Activated CD8-positive, alpha-beta T cell treated with anti-CD3 and anti-CD28 coated beads for 36 hours (primary cell): ENCODE data around the gene CEACAM6. TPM values are rescaled to one million over a fixed set of nuclear protein-coding genes. Genes with fewer than 3 reads are reported as not detected.
A peak's percentile ranks its signal among the peaks of the same experiment; 100 is the strongest.

ENCODE experiments used
- ATAC-seq: fragments of 200-7000 bp; cut with Tn5 transposase; one replicate; pipeline ENCODE4 v1.10.0; 2021; ENCODE audit warnings: mild to moderate bottlenecking, moderate library complexity
- CTCF ChIA-PET: fragments of 350-600 bp; sonication (Branson Sonifier 250); formaldehyde crosslinking; loops from one replicate; lab custom pipeline; 2021; ENCODE audit warnings: antibody characterized with exemption; lab: Charles Lee
- POLR2A ChIA-PET: fragments of 350-600 bp; sonication (Branson Sonifier 250); formaldehyde crosslinking; loops from one replicate; lab custom pipeline; 2021; ENCODE audit warnings: antibody characterized with exemption; lab: Charles Lee
- DNase-seq: peaks from one replicate; pipeline ENCODE4 v3.0.0-alpha.2; 2020
- H3K27ac Mint-ChIP-seq: one replicate; pipeline ENCODE4 v1.8.0; 2021; ENCODE audit warnings: mild to moderate bottlenecking, mixed read lengths
- H3K27me3 Mint-ChIP-seq: one replicate; pipeline ENCODE4 v1.8.0; 2021; ENCODE audit warnings: mixed read lengths
- H3K36me3 Mint-ChIP-seq: one replicate; pipeline ENCODE4 v1.8.0; 2021; ENCODE audit warnings: low read depth, mixed read lengths
- H3K4me1 Mint-ChIP-seq: one replicate; pipeline ENCODE4 v1.8.0; 2021; ENCODE audit warnings: low read depth, mixed read lengths
- H3K4me3 Mint-ChIP-seq: one replicate; pipeline ENCODE4 v1.8.0; 2021; ENCODE audit warnings: mild to moderate bottlenecking, moderate library complexity, mixed read lengths
- H3K9me3 Mint-ChIP-seq: one replicate; pipeline ENCODE4 v1.8.0; 2021; ENCODE audit warnings: mixed read lengths
- CTCF ChIP-seq: fragments of 200-600 bp; IDR thresholded peaks from one replicate; pipeline ENCODE4 v1.8.0; 2022; ENCODE audit warnings: antibody characterized with exemption, mild to moderate bottlenecking
- intact Hi-C: fragments of 100-400 bp; cut with micrococcal nuclease; formaldehyde crosslinking; loops from one replicate; pipeline ENCODE4 v1.10.0; 2022
- total RNA-seq, 2 experiments: library from RNA; stranded (reverse); gene quantifications; one replicate each; pipeline ENCODE4 v1.2.3, GENCODE V29; 2021

The CEACAM6 gene
- total RNA-seq, 2 experiments from 2014 or later, result not detected

- TF ChIP-seq CTCF, result no peak
- H3K36me3 Mint-ChIP-seq, result no peaks in the 10 kb centered on the region
- POLR2A ChIA-PET, result interaction anchor here (0.7 kb wide), 1 partner anchor 179 kb away, joined by 4 read pairs; no protein-coding TSS in a partner anchor
- no peak overlapping the region for H3K4me3 Mint-ChIP-seq
- no peaks in the 10 kb centered on the region for H3K9me3 Mint-ChIP-seq
- peak overlapping the region; percentile 62 for H3K27ac Mint-ChIP-seq
- intact Hi-C loops, result no loop called here
- H3K27me3 Mint-ChIP-seq, result peaks cover 3% of the 10 kb centered on the region
- DNase-seq (no peak), ATAC-seq (no peak)
- peaks cover 21% of the 10 kb centered on the region for H3K4me1 Mint-ChIP-seq
- CTCF ChIA-PET, result interaction anchor here (2.1 to 4.3 kb wide), 2 partner anchors 9 to 12 kb away, joined by 13 to 23 read pairs; no protein-coding TSS in a partner anchor
These were observed 49.0 kb downstream of the CEACAM6 start for GRCh38 chr19:41804336-41804735.

GRCh38 chr19:41807176-41807575 is 51.8 kb downstream of the CEACAM6 start:
- no peaks in the 10 kb centered on the region for H3K36me3 Mint-ChIP-seq
- DNase-seq (no peak), ATAC-seq (no peak)
- H3K27ac Mint-ChIP-seq, result no peak overlapping the region
- peaks cover 15% of the 10 kb centered on the region for H3K4me1 Mint-ChIP-seq
- intact Hi-C loops, result no loop called here
- H3K27me3 Mint-ChIP-seq, result peaks cover 10% of the 10 kb centered on the region
- no peaks in the 10 kb centered on the region for H3K9me3 Mint-ChIP-seq
- POLR2A ChIA-PET, result no interaction called here
- CTCF ChIA-PET, result interaction anchor here (1.4 to 2.8 kb wide), 2 partner anchors 12 to 14 kb away, joined by 5 to 7 read pairs; no protein-coding TSS in a partner anchor
- TF ChIP-seq CTCF, result no peak
- no peak overlapping the region for H3K4me3 Mint-ChIP-seq

- Mint-ChIP-seq H3K27me3 (peaks cover 10% of the 10 kb centered on the region), H3K36me3 (no peaks in the 10 kb centered on the region), H3K27ac (no peak overlapping the region), H3K9me3 (no peaks in the 10 kb centered on the region), H3K4me3 (no peak overlapping the region), H3K4me1 (peaks cover 9% of the 10 kb centered on the region)
- POLR2A ChIA-PET, result no interaction called here
- ATAC-seq (no peak), DNase-seq (no peak)
- no peak for TF ChIP-seq CTCF
- intact Hi-C loops, result no loop called here
- CTCF ChIA-PET, result interaction anchor here (2.8 kb wide), 1 partner anchor 14 kb away, joined by 7 read pairs; no protein-coding TSS in a partner anchor
These were observed 53.6 kb downstream of the CEACAM6 start for GRCh38 chr19:41808663-41809566.

GRCh38 chr19:41810301-41810700 is 55.0 kb downstream of the CEACAM6 start:
- no peak for TF ChIP-seq CTCF
- no peaks in the 10 kb centered on the region for H3K9me3 Mint-ChIP-seq
- CTCF ChIA-PET, result interaction anchor here (1.4 to 17.7 kb wide), 3 partner anchors 17 to 58 kb away, joined by 4 to 262 read pairs (median 5); partner anchors contain the start of gene CEACAM3
- H3K27ac Mint-ChIP-seq, result no peak overlapping the region
- ATAC-seq, result no peak
- H3K4me3 Mint-ChIP-seq, result no peak overlapping the region
- POLR2A ChIA-PET, result interaction anchor here (0.6 kb wide), 1 partner anchor 62 kb away, joined by 3 read pairs; no protein-coding TSS in a partner anchor
- peaks cover 9% of the 10 kb centered on the region for H3K4me1 Mint-ChIP-seq
- peaks cover 10% of the 10 kb centered on the region for H3K27me3 Mint-ChIP-seq
- intact Hi-C loops, result no loop called here
- no peak for DNase-seq
- no peaks in the 10 kb centered on the region for H3K36me3 Mint-ChIP-seq

- H3K9me3 Mint-ChIP-seq, result no peaks in the 10 kb centered on the region
- ChIA-PET CTCF (interaction anchor here (0.6 to 17.7 kb wide), 4 partner anchors 18 to 59 kb away, joined by 3 to 262 read pairs (median 4); partner anchors contain the start of gene CEACAM3), POLR2A (interaction anchor here (0.9 kb wide), 1 partner anchor 18 kb away, joined by 3 read pairs; no protein-coding TSS in a partner anchor)
- H3K27me3 Mint-ChIP-seq, result peaks cover 9% of the 10 kb centered on the region
- TF ChIP-seq CTCF, result no peak
- H3K36me3 Mint-ChIP-seq, result no peaks in the 10 kb centered on the region
- H3K27ac Mint-ChIP-seq, result no peak overlapping the region
- intact Hi-C loops, result no loop called here
- no peak overlapping the region for H3K4me3 Mint-ChIP-seq
- ATAC-seq, result no peak
- peaks cover 6% of the 10 kb centered on the region for H3K4me1 Mint-ChIP-seq
- DNase-seq, result no peak
These were observed 55.7 kb downstream of the CEACAM6 start for GRCh38 chr19:41811036-41811435.
